GM21528 (cell line): Measurements from ENCODE around the gene PARP14.
"Not testable (repeated sequence)": the region's sequence is repeated elsewhere in the genome, so short reads cannot be mapped to it uniquely, and the experiment has no call there.

Experiments
- ATAC-seq: cut with Tn5 transposase; IDR thresholded peaks from one replicate; pipeline ENCODE4 v1.9.1; 2021; ENCODE audit warnings: mild to moderate bottlenecking, moderate library complexity; ENCODE audit not compliant: unreplicated experiment, low FRiP score

PARP14 gene, protein sequence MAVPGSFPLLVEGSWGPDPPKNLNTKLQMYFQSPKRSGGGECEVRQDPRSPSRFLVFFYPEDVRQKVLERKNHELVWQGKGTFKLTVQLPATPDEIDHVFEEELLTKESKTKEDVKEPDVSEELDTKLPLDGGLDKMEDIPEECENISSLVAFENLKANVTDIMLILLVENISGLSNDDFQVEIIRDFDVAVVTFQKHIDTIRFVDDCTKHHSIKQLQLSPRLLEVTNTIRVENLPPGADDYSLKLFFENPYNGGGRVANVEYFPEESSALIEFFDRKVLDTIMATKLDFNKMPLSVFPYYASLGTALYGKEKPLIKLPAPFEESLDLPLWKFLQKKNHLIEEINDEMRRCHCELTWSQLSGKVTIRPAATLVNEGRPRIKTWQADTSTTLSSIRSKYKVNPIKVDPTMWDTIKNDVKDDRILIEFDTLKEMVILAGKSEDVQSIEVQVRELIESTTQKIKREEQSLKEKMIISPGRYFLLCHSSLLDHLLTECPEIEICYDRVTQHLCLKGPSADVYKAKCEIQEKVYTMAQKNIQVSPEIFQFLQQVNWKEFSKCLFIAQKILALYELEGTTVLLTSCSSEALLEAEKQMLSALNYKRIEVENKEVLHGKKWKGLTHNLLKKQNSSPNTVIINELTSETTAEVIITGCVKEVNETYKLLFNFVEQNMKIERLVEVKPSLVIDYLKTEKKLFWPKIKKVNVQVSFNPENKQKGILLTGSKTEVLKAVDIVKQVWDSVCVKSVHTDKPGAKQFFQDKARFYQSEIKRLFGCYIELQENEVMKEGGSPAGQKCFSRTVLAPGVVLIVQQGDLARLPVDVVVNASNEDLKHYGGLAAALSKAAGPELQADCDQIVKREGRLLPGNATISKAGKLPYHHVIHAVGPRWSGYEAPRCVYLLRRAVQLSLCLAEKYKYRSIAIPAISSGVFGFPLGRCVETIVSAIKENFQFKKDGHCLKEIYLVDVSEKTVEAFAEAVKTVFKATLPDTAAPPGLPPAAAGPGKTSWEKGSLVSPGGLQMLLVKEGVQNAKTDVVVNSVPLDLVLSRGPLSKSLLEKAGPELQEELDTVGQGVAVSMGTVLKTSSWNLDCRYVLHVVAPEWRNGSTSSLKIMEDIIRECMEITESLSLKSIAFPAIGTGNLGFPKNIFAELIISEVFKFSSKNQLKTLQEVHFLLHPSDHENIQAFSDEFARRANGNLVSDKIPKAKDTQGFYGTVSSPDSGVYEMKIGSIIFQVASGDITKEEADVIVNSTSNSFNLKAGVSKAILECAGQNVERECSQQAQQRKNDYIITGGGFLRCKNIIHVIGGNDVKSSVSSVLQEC (N-terminal part only)

DNA sequence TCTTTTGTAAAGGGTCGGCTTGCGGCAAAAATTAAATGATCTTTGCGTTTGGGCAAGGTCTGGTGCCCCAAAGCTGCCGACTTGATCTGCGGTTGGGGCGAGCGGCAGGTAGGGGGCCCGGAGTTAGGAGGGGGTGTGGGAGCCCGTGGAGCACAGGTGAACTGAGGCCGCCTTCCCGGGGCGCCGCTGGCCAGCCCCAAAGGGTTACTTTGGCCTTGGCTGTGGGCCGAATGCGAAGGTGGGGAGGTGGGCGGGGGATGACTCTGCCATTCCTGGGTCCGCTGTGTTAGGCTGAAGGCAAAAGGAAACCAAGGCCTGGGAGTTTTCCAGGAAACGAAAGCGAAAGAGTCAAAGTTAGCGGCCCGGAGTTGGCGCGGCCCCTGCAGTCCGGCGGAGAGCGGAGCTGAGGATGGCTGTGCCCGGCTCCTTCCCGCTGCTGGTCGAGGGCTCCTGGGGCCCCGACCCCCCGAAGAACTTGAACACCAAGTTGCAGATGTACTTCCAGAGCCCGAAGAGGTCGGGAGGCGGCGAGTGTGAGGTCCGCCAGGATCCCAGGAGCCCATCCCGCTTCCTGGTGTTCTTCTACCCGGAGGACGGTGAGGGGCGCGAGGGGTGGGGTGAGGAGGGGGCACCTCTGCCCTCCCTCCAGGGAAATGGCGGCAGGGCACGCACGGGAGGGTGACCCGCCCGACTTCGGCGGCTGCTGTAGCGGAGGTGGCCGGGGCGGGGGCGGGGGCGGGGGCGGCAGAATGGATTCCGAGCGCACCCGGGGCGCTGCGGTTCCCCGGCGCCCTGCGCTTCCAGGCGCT lies at the start of gene PARP14:
Gene PARP14 (plus strand): TSS at position 365 of the 809 bp plus-strand sequence. CDS start 45 bp downstream, at position 410.
- ATAC-seq: peak; percentile 40

DNA sequence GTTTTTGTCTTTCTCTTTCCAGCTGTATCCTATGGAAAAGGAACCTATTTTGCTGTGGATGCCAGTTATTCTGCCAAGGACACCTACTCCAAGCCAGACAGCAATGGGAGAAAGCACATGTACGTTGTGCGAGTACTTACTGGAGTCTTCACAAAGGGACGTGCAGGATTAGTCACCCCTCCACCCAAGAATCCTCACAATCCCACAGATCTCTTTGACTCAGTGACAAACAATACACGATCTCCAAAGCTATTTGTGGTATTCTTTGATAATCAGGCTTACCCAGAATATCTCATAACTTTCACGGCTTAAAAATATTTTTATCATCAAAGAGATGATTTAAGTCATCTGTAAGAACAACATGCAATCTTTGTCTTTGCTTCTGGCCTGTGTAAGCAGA lies 44.9 kb upstream of the PARP14 start:
- no peak for ATAC-seq

DNA sequence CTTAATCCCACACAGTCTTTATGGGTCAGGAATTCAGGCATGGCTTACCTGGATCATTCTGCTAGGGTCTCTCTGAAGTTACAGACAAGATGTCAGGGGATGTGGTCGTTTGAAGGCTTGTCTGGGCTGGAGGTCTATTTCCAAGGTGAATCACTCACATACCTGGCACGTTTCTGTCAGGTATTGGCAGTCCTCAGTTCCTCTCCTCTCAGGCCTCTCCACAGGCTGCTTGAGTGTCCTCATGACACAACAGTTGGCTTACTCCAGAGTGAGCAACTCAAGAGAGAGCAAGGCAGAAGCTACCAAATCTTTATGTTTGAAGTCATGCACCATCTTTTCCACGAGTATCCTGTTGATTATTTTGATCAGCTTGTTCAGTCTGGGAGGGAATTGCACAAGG lies 43.9 kb upstream of the PARP14 start:
- no peak for ATAC-seq

DNA sequence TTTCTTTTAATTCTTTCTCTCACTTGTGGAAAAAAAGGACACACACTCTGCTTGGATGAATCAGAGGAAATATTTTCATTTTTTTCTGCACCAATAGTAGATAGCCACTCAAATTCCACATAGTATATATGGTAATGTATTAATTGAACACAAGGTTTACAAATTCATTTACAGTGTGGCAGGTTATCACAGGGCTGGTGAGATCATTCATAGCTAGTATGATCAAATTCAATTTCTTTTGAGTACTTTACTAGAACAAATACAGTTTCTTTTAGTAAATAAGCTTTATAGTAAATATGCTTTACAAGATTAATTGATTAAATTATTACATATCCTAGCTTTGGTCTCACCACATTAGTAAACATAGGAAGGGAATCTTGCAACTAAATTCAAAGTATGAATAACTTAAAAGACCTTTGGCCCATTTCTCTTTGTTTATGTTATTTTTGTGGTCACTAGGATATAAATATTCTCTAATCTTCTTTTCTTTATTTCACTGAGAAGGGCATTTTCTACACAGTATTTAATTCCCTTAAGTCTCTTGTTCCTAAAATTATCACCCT lies 40.1 kb upstream of the PARP14 start:
- no peak for ATAC-seq

DNA sequence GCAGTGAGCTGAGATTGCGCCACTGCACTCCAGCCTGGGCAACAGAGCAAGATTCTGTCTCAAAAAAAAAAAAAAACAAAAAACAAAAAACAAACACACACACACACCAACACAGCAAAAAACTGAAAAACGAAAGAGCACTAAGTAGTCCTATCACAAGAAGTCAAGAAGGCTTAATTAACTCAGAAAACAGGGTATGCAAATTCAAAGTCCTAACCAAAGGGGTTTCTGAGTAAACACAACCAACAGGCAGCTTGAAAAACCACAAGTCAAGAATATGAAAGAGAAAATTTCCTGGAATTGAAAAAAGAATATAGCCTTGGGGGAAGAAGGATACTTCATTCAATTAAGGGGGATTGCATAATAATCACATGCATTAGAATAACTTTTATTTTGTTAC lies 37.7 kb upstream of the PARP14 start:
- ATAC-seq: no peak

DNA sequence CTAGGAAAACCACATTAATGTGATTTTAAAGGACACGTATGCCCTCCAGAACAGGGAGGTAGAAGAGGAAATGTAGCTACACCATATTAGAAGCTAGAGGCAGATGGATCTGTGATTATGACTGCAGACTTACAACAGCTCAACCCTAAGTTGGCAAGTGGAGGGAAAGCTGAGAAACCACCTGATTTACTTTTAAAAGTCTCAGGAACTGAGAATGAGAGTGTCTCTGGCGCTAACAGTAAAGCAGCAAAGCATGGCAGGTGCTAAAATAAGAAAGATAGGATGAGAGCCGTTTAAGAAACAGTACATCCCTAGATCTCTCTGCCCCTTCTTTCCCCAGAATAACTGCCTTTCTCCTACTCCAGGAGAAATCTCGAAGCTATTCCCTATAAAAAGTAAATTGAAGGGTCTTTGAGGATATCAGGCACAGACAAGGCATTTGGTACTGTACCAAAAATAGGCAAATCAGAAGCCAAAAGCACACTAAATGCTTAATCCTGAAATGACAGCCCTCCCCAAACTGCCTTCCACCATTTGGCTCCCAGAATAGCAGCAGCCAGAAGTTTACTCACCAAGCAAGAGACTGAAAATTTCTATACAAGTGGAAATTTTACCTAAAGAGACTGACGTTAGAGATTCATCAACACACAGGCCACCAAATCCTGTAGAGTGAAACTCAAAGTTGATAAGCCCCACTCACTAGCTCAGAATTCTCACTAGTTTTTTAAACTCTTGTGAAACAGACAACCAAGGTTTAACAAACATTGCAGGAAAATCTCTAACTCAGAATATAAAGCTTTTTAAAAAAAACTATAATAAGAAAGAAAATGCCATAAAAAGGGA lies 34.3 kb upstream of the PARP14 start:
- ATAC-seq: no peak

DNA sequence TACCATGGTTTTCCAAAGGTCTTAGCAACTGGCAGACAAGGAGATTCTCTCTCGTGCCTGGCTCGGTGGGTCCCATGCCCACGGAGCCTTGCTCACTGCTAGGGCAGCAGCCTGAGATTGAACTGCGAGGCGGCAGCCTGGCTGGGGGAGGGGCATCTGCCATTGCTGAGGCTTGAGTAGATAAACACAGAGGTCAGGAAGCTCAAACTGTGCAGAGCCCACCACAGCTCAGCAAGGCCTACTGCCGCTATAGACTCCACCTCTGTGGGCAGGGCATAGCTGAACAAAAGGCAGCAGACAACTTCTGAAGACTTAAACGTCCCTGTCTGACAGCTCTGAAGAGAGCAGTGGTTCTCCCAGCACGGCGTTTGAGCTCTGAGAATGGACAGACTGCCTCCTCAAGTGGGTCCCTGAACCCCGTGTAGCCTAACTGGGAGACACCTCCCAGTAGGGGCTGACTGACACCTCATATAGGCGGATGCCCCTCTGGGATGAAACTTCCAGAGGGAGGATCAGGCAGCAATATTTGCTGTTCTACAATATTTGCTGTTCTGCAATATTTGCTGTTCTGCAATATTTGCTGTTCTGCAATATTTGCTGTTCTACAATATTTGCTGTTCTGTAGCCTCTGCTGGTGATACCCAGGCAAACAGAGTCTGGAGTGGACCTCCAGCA lies 29.3 kb upstream of the PARP14 start:
- not testable (repeated sequence) for ATAC-seq

DNA sequence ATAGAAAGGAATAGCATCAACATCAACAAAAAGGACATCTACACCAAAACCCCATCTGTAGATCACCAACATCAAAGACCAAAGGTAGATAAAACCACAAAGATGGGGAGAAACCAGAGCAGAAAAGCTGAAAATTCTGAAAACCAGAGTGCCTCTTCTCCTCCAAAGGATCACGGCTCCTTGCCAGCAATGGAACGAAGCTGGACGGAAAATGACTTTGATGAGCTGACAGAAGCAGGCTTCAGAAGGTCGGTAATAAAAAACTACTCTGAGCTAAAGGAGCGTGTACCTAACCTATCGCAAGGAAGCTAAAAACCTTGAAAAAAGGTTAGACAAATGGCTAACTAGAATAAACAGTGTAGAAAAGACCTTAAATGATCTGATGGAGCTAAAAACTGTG lies 28.7 kb upstream of the PARP14 start:
- not testable (repeated sequence) for ATAC-seq

DNA sequence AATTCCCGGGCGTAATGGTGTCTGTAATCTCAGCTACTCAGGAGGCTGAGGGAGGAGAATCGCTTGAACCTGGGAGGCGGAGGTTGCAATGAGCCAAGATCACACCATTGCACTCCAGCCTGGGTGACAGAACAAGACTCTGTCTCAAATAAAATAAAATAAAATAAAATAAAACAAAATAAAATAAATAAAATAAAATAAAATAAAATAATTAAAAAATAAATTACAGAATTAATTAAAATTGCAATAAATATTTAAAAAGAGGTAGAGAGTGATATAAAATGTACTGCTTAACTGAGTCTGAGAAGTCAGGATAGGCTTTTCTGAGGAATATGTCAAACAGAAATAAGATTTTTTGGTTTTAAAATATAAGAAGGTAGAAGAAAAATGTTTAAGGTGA lies 22.3 kb upstream of the PARP14 start:
- not testable (repeated sequence) for ATAC-seq

DNA sequence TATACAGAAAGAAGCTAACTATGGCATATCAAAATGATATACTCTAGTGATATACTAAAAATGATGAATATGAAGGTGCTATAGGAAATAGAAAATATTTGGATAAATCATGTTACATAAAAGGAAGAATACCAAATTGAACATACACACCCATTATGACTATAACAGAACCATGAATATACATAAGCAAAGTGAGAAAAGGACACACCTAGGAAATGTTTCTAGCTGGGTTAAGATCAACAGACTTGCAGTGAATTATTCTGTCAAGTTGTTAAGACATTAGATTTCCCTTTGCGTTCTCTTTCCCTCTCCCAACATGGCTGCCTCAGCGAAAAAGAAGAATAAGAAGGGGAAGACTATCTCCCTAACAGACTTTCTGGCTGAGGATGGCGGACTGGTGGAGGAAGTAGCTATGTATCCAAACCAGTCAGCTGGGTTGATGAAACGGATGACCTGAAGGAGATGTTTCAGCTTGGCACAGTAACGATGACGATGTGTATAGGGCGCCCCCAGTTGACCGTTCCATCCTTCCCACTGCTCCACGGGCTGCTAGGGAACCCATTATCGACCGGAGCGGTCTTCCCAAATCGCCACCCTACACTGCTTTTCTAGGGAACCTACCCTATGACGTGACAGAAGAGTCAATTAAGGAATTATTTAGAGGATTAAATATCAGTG lies 20.2 kb upstream of the PARP14 start:
- ATAC-seq: no peak

DNA sequence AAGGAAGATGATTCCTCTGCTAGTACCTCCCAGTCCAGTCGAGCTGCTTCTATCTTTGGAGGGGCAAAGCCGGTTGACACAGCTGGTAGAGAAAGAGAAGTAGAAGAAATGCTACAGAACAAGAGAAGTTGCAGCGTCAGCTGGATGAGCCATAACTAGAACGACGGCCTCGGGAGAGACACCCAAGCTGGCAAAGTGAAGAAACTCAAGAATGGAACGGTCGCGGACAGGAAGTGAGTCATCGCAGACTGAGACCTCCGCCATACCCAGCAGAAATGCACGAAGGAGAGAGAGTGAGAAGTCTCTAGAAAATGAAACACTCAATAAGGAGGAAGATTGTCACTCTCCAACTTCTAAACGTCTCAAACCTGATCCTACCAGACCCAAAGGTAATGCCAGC lies 19.0 kb upstream of the PARP14 start:
- no peak for ATAC-seq

DNA sequence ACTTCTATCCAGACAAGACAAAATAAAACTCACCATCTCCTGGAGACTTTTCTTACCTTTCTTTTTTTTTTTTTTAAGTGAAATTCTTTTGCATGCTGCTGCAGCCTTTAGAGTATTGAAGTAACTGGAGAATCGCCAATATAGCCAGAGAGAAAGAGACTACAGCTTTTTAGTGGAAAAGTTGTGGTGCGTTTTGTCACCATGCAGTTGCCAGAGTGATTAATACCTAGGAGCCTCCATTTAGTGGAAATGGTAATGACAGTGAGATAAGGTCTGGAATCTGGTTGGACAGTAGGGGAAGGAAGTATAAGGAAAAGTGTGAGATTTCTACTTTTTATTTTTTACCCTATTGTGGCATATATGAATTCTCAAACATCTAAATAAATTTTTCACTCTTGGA lies 18.1 kb upstream of the PARP14 start:
- ATAC-seq: no peak

DNA sequence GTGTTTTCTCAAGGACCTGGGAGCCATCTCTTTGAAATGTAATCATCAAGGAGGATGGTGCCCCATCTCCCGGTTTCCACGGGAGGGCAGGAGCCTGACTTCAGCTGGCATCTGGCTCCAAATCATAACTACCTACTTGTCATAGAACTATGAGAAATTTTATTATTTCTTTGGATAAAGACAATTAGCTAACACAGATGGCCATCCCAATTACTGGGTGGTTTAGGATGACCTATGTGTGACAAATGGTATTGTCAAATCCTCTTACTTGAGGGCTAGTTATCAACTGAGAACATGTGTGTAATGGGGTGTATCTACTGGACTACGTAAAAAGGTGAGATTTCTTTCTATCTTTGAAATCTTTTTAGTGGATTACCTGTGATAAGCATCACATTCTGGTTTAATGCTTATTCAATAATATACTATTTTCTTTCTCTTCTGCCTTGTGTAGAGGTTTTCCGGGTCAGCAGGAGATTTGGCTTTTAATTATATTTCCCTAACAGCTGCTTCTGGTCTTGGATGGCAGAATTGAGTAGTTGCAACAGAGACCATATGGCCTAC lies 15.3 kb upstream of the PARP14 start:
- no peak for ATAC-seq

DNA sequence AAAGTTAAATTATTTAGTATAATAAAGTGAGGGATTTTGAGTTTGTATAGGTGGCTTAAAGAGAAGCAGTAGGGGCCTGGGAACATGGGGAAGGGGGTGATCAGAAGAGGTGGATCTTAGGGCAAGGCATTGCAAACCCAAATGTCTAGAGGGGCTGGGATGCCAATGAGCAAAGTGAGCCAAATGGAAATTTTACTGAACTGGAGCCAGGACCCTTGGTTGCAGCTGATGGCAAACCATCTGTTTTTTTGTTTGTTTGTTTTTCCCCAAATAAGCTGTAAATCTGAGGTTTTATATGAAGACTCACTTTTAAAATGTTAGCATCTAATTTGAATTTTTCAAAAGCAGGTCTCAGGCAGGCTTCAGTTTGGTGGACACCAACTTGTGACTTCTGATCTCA lies 14.8 kb upstream of the PARP14 start:
- ATAC-seq: no peak

DNA sequence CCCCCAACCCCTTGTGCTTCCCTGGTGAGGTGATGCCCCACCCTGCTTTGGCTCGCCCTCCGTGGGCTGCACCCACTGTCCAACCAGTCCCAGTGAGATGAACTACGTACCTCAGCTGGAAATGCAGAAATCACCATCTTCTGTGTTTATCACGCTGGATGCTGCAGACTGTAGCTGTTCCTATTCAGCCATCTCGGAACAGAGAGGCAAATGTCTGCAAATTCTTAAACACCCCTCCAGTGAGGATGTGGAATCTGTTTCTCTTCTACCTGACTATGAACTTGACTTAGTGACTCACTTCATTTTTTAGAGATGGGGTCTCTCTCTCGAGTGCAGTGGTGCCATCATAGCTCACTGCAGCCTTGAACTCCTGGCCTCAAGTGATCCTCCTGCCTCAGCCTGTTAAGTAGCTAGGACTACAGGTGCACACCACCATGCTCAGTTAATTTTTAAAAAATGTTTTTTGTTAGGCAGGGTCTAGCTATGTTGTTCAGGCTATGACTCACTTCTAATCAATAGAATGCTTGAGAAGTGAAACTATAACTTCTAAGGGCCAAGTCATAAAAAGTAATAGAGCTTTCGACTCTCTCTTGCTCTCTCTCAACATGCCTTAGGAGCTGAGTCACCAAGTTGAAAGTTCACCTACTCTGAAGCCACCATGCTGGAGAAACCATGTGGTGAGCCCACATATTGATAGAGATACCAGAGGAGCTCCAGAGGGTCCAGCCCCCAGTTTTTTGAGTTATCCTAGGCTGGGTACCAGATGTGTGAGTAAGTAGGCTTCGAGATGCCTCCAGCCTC lies 11.5 kb upstream of the PARP14 start:
- no peak for ATAC-seq

DNA sequence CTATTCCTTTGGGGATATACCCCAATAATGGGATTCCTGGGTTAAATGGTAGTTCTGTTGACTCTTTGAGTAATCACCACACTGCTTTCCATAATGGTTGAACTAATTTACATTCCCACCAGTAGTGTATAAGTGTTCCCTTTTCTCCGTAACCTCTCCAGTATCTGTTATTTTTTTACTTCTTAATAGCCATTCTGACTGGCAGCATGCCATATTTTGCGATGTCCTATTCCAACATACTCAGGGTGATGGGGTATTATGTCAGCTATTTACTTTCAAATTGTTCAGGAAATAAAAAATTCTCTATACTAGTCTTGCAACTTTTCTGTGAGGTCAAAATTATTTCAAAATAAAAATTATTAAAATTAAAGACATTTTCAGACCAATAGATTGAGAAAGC lies 9.1 kb upstream of the PARP14 start:
- no peak for ATAC-seq
